Stimulated activated CD4-positive, alpha-beta T cell treated with anti-CD3 and anti-CD28 coated beads, Interleukin-1b, Interleukin-23, amount 100 ng/mL, for 4 hours (primary cell): ENCODE results near the gene CORO1C.

ENCODE experiments used
- DNase-seq, 2 donors: peaks; one replicate each; pipeline ENCODE4 v3.0.0-alpha.2; 2020; ENCODE audit warnings: low read depth in 2 of 2

Gene CORO1C

DNA sequence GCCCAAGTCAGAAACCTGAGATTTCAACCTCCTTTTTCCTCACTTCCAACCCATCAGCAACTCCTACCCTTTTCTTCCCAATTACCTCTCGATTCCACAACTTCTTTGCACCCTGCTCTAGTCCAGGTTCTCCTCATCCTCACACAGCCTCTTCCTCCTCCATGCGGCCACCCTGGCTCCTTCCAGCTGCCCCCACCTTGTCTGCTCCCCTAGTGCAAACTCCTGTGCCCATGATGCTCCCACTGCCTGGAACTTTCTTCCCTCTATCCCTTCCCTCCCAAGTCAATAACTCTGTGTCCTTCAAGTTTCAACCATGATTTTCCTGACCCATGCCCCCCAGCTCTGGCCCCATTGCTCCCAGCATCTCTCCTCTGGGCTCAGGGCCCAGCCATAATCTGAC, 115.0 kb downstream of the CORO1C start:
- DNase-seq = no peak

GRCh38 chr12:108615918-108616317, 115.4 kb downstream of the CORO1C start:
- no peak for DNase-seq

- no peak for DNase-seq
Observed at GRCh38 chr12:108614639-108615038, 116.7 kb downstream of the CORO1C start.

DNA sequence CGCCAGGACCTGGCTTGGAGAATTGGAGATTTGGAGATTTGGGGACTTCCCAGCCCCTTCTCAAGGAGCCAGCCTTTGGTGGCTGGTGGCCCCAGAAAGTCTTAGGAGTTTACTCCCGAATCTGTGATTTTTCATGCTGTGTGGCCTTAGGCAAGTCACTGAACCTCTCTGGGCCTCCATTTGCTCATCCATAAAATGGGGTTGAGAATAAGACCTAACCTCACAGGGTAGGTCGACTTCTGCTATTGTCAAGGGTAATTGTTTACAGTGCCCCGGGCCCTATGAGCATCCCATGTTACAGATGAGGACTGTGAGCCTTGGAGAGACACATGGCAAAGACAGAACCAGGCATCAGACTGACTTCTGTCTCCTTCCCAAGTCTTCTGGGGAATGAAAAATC, 117.3 kb downstream of the CORO1C start:
- DNase-seq = no peak

- no peak for DNase-seq
Observed at GRCh38 chr12:108613548-108613947, 117.8 kb downstream of the CORO1C start.

DNA sequence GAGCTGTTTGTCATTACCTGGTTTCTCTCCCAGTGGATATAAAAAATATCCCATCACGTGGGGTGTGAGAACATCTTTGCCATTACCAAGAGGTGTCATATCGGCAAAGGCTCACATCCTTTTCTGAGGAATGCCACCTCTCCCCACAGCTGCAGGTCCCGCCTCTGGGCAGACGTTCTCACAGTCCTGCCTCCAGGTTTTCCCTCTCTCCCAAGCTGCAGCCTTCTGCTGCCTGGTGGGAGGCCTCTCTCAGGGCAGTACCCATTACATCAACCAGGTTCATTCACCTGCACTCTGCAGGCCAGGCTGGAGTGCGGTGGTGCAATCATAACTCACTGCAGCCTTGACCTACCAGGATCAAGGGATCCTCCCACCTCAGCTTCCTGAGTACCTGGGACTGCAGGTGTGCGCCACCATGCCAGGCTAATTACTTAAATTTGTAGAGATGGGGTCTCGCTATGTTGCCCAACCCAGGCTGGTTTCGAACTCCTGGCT, 118.5 kb downstream of the CORO1C start:
- no peak for DNase-seq

DNA sequence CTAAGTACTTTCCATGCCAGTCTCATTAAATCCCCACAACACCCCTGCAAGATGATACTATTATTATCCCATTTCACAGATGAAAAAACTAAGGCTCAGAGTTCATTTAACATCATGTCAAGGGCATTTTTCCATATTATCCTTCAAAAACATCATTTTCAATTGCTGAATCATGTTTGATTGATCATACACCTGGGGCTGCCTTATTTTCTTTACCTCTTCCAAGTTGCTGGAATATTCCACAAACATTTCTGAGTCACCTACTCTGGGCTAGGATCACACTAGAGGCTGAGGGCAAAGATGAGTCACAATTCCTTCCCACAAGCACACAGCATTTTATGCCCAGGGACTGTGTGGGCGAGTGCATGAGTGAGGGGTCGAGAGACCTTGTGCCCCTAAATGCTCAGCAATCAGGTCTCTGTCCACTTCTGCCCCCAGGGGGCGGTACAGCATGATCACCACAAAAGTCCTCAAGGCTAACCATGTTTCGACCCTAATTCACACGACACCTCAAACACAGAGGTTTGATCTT, 119.4 kb downstream of the CORO1C start:
- DNase-seq = no peak

GRCh38 chr12:108610856-108611605, 120.3 kb downstream of the CORO1C start:
- no peak for DNase-seq

GRCh38 chr12:108610336-108610815, 120.9 kb downstream of the CORO1C start:
- DNase-seq = no peak

DNA sequence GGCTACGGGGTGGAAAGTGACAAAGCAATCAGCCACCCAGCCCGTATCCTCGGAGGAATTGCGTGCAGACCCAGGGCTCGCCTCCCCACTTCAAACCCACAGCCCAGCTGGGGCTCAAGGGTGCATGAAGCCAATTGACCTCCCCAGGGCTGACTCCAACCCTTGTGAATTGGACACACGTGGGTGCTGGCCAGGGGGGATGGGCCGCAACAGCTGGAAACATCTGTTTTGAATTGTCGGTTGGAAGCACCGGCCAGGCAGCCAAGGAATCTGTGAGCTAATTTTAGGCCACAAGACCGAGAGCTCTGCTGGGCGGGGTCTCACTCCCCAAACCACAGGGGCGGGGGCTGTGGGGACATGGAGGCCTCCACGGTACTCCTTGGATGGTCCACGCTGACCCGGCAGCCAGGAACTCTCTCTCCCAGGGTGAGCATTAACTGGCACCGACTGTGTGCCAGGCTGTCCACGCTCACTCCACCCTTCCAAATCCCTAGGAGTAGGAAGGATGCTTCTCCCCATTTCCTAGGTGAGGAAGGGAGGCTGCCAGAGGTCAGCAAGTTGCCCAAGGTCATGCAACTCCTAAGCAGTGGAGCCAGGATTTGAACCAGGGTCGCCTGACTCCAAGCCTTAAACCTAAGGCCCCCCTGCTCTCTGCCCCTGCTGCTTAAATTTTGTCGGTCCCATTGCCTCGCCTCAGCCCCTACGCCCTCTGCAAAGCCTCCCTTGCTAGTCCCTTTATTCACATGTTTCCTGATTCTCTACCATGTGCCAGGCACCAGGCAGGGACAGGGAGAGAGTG, 121.6 kb downstream of the CORO1C start:
- DNase-seq = no peak

GRCh38 chr12:108608616-108609015, 122.7 kb downstream of the CORO1C start:
- no peak for DNase-seq

DNA sequence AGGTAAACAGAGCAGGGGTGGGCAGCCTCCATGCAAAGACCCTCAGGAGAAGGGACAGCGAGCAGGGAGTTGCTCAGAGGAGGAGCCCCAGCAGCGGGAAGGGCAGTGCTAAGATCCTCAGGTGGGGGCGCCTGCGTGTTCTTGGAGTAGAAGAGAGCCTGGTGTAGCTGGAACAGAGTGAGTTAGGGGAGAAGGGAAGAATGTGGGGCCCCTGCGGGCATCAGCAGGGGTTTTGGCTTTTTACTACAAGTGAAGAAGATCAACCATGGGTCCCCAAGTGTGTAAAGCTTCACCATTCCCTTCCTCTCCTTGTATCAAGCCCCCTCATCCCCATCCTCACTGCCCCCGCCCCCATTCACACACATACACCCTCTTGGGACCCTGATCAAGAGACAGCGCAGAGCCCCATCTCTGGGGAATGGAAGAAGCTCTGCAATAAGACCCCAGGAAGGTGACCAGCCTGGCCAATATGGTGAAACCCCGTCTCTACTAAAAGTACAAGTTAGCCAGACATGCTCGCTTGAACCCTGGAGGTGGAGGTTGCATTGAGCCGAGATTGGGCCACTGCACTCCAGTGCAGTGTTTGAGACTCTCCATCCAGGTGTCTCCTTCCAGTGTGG, 123.2 kb downstream of the CORO1C start:
- no peak for DNase-seq

- no peak for DNase-seq
Observed at GRCh38 chr12:108606492-108606891, 124.8 kb downstream of the CORO1C start.

- no peak for DNase-seq
Observed at GRCh38 chr12:108605690-108606406, 125.5 kb downstream of the CORO1C start.

- DNase-seq = no peak
Observed at GRCh38 chr12:108605000-108605689, 126.2 kb downstream of the CORO1C start.

DNA sequence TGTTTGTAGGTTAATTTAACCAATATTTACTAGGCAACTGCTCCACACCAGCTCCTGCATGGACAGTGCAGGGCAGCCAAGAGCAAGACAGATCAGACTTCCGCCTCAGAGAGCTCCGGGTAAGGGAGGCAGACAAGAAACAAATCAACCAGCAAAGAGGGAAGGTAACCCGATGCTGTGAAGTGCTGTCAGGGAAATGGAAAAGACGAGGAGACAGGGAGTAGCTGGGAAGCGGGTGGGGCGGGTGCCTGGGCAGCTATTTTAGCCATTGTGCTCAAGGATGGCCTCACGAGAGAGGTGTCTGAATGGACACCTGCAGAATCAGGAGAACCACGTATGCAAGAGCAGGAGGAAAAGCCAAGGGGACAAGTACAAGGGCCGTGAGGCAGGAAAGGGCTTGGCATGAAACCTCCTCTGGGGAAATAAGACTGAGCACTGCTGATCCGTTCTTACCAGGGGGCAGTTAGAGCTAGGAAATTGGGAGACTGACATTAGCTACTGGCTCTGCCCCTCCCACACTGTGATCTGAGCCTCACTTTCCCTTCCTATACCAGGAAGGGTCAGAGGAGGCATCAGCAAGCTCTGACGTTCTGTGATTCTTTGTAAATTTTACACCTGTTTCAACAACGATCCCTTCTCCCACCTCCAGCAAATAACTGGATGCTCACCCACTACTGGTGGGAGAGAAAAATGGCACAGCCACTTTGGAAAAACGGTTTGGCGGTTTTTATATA, 126.9 kb downstream of the CORO1C start:
- DNase-seq = no peak

DNA sequence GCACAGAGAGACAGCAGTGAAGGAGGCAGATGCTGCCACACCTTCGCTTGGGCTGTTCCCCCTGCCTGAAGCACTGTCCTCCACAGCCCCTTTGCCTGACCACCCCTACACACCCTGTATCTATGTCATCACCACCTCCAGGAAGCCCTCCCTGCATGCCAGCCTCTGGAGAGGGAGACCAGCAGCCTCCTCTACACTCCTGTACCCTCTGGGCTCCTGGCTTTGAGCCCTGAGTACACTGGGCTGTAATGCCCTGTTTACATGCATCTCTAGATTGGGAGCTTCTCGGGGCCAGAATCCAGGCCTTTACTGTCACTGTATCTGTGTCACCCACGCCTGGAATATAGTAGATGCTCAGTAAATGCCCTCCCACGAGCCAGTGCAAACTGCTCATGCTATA, 127.6 kb downstream of the CORO1C start:
- DNase-seq = no peak

DNA sequence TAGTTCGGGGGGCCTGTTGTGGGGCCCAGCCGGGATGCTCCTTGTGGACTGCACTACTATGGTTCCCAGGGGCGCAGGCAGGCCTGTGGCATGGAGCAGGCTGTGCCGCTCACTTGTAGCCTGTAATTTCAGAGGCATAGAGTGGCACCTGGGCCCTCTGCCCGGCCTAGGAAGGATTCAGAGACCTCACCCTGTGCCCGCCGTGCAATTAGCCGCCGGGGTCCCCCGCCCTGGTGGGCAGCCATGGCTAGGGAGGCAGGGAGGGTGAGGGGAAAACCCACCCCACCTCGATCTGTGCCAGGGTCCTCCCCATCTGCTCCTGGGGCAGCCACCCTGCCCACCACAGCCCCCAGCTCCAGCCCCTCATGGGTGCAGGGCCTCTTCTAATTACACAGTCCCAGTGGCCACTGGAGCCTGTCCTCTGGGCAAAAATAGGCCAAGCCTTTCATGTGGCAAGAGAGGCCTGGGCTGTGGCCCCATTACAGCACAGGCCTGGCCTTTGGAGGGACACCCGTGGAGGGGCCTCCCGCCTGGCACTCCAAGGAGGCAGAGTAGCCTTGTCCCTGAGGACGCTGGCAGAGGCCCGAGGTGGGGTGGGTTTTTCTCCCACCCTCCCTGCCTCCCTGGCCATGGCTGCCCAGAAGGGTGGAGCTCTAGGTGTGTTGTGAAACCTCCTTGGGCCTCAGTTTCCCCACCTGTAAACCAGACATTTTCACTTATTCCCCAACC, 128.2 kb downstream of the CORO1C start:
- no peak for DNase-seq

- DNase-seq = no peak
Observed at GRCh38 chr12:108602209-108602705, 129.1 kb downstream of the CORO1C start.

- no peak for DNase-seq
Observed at GRCh38 chr12:108600702-108601007, 130.7 kb downstream of the CORO1C start.
